Measurements from ENCODE around the gene ARID5B. TPM values are rescaled to one million over a fixed set of nuclear protein-coding genes. Genes with fewer than 3 reads are reported as not detected.

The ARID5B gene
- total RNA-seq, 3 donors from 2014 or later = 21.9 to 34.1 (median 22.4) TPM

- intact Hi-C loops (cut with DNase I, micrococcal nuclease) = no loop called here
- H3K4me1 ChIP-seq (ENCODE audit: low read depth) = no peaks in the 10 kb centered on the region
- ATAC-seq (no peak), DNase-seq (no peak)
- no peak overlapping the region for H3K4me3 ChIP-seq
- no peak for TF ChIP-seq CTCF (IDR thresholded peaks at IDR 0.05)
- no peaks in the 10 kb centered on the region for H3K9me3 ChIP-seq
- no peaks in the 10 kb centered on the region for H3K36me3 ChIP-seq (ENCODE audit: low read depth)
Observed at GRCh38 chr10:62005281-62005680, 103.8 kb downstream of the ARID5B start.

DNA sequence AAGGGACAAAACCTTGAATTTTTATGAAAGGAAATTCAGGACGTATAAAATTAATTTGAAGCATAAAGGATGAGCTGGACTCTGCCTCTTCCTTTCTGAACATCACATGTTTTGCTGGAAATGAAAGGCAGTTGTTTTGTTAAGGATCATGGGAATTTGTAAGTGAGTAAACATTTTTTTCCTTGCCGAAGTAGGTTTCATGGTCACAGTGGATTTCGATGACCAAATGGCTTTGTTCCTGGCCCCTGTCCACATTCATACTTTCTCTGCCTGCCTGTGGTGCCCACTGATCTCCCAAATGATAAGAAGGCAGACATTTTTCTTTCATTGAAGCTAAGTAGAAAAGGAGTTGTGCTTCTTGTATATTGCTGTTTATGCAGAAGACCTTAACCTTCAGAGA lies 104.2 kb downstream of the ARID5B start:
- TF ChIP-seq CTCF (IDR thresholded peaks at IDR 0.05) = no peak
- Histone ChIP-seq H3K4me1 (ENCODE audit: low read depth) (no peaks in the 10 kb centered on the region), H3K4me3 (no peak overlapping the region), H3K36me3 (ENCODE audit: low read depth) (no peaks in the 10 kb centered on the region), H3K9me3 (no peaks in the 10 kb centered on the region)
- ATAC-seq (no peak), DNase-seq (no peak)
- intact Hi-C loops (cut with DNase I, micrococcal nuclease) = no loop called here

- DNase-seq (no peak), ATAC-seq (no peak)
- TF ChIP-seq CTCF (IDR thresholded peaks at IDR 0.05) = no peak
- intact Hi-C loops (cut with DNase I, micrococcal nuclease) = no loop called here
- Histone ChIP-seq H3K4me1 (ENCODE audit: low read depth) (no peaks in the 10 kb centered on the region), H3K9me3 (no peaks in the 10 kb centered on the region), H3K36me3 (ENCODE audit: low read depth) (no peaks in the 10 kb centered on the region), H3K4me3 (no peak overlapping the region)
Observed at GRCh38 chr10:62007145-62007544, 105.6 kb downstream of the ARID5B start.

GRCh38 chr10:62008196-62008595 lies 106.7 kb downstream of the ARID5B start:
- no peaks in the 10 kb centered on the region for H3K4me1 ChIP-seq (ENCODE audit: low read depth)
- intact Hi-C loops (cut with DNase I, micrococcal nuclease) = no loop called here
- ATAC-seq = no peak
- no peak overlapping the region for H3K4me3 ChIP-seq
- H3K36me3 ChIP-seq (ENCODE audit: low read depth) = no peaks in the 10 kb centered on the region
- DNase-seq = no peak
- H3K9me3 ChIP-seq = no peaks in the 10 kb centered on the region
- no peak for TF ChIP-seq CTCF (IDR thresholded peaks at IDR 0.05)

- intact Hi-C loops (cut with DNase I, micrococcal nuclease) = no loop called here
- DNase-seq (no peak), ATAC-seq (no peak)
- no peaks in the 10 kb centered on the region for H3K36me3 ChIP-seq (ENCODE audit: low read depth)
- no peak overlapping the region for H3K4me3 ChIP-seq
- H3K4me1 ChIP-seq (ENCODE audit: low read depth) = no peaks in the 10 kb centered on the region
- no peaks in the 10 kb centered on the region for H3K9me3 ChIP-seq
- TF ChIP-seq CTCF (IDR thresholded peaks at IDR 0.05) = no peak
Observed at GRCh38 chr10:62008946-62009345, 107.4 kb downstream of the ARID5B start.

GRCh38 chr10:62010366-62010765 lies 108.9 kb downstream of the ARID5B start:
- DNase-seq (no peak), ATAC-seq (no peak)
- H3K4me1 ChIP-seq (ENCODE audit: low read depth) = no peaks in the 10 kb centered on the region
- intact Hi-C loops (cut with DNase I, micrococcal nuclease) = no loop called here
- no peaks in the 10 kb centered on the region for H3K36me3 ChIP-seq (ENCODE audit: low read depth)
- H3K4me3 ChIP-seq = no peak overlapping the region
- TF ChIP-seq CTCF (IDR thresholded peaks at IDR 0.05) = no peak
- no peaks in the 10 kb centered on the region for H3K9me3 ChIP-seq

All from mucosa of descending colon (tissue), 3 donors.